AG20443 (cell line): Measurements from ENCODE around the gene SVEP1.
"Not testable (repeated sequence)": the region's sequence is repeated elsewhere in the genome, so short reads cannot be mapped to it uniquely, and the experiment has no call there.

ENCODE experiments used
- DNase-seq: peaks from one replicate; pipeline ENCODE4 v3.0.0; 2012; ENCODE audit warnings: low spot score, mixed read lengths

Gene SVEP1

DNA sequence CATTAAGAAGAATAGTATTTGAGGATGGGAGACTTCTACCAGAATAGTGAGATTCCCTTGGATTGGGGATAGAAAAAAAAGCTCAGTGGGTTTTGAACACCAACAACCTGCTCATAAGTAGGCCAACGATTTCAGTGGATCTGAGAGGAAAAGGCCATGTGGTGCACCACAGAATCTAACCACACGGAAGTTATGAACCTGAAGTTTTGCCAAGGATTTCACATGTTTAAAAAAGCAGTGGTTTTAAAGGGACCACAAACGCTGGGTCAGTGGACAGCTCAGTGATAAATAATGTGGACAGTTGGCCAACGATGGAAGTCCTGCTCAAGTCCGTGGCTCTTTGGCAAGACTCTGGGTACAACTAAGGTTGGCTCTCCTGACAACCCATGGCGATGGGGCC lies 134.6 kb downstream of the SVEP1 start:
- peak; percentile 67 for DNase-seq

DNA sequence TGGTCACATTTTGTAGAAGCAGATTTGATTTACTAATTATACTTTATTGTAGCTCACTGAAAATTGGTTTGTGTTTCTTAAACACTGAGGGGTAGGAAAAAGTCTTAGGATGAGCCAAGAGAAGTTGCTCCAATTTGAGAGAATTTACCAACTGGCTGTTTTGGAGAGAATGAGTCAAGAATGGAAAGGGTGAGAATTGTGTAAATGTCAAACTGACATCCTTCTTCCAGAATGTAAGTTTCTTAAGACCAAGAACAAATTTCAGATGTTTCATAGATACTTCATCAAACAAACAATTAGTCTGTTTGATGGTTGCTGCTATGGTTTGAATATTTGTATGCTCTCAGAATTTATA lies 135.7 kb downstream of the SVEP1 start:
- peak; percentile 34 for DNase-seq

GRCh38 chr9:110443146-110443865 lies 136.2 kb downstream of the SVEP1 start:
- peak; percentile 51 for DNase-seq

GRCh38 chr9:110440796-110441195 lies 138.7 kb downstream of the SVEP1 start:
- DNase-seq: peak; percentile 21

GRCh38 chr9:110440172-110440571 lies 139.4 kb downstream of the SVEP1 start:
- DNase-seq: peak; percentile 81

DNA sequence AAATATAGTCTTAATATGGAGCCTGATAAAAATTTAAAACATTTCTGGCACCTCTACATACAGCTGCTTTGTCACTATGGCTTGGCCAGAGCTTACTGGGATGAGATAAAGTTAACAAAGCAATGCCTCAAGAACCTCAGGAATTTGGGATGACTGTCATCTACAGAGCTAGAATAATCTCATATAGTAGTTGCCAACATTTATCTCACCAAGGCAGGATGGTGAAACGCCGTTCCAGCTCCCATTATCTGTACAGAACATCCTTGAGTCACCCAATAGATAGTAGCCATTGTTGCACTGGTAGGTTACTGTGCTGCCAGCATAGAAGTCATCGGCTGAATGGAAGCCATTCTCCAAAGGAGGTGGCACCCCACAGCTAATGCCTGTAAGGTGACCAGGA lies 147.3 kb downstream of the SVEP1 start:
- DNase-seq: peak; percentile 72

DNA sequence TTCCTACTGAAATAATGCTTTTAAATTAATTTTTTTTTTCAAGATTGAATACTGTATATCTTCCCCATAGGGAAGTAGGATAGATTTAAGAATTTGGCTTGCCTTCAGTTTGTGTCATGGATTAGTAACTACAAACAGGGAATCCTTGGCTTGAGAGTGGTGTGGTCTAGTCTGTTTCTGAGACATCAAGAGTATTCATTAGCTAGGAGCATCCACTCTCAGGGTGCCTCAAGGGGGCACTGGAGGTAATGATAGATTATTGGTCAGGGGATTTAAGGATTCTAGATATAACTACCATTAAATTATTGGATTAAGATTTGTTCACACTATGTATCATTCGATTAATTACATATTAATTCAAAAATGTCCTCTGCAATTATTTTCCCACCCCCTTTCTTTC lies 150.1 kb downstream of the SVEP1 start:
- DNase-seq: no peak

DNA sequence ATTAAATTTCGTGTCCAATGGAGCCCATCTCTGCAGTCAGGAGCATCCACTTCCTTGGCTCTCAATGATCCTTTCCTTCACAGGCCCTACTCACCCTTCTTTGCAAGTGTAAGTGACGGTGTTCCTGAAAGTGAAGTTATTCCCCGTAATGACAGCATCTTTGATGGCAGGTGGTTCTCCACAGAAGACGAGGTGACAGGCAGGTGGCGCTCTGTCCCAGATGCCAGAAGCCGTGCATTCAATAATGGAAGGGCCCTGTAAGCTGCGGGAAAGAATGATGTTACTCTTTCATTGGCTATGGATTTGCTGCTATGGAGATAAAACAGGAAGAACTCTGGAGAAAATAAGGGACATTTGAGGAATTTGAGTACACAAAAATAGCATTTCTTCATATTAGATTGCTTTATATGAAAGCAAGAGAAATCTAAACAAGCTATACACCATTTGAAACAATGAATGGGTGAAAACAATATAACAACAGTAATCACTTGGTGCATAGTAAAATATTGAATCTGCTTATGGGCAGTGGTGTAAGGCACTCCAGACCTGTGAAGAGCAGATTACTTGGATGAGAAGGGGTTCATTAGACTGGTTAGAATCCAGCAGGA lies 151.9 kb downstream of the SVEP1 start:
- DNase-seq: no peak

DNA sequence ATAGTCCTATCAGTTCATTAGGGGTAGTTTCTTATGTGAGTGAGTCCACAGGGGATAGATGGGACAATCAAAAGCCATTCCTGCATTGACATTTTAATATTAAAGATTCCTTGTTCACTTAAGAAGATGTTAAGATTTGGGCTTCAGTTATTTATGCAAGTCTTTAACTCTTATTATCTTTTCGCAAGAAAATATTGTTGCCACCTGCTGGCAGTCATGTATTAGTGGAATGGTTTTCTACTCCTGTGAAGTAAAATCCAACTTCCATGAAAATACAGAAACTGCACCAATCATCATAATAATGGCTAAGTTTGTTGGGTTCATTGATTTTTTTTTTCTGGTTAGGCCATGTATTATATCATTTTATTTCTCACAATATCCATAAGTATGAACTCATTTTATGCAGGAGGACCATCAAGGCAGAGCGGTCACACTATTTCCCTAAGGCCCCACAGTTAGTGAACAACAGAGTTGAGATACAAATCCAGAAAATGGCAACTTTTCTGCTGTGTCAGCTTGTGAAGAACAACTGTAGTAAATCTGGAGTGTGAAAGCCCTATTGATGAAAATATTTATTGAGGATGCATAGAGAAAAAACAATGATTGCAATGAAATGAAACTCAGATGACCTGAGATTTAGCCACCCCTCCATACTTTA lies 153.4 kb downstream of the SVEP1 start:
- no peak for DNase-seq

GRCh38 chr9:110414471-110414870 lies 165.1 kb downstream of the SVEP1 start:
- no peak for DNase-seq

DNA sequence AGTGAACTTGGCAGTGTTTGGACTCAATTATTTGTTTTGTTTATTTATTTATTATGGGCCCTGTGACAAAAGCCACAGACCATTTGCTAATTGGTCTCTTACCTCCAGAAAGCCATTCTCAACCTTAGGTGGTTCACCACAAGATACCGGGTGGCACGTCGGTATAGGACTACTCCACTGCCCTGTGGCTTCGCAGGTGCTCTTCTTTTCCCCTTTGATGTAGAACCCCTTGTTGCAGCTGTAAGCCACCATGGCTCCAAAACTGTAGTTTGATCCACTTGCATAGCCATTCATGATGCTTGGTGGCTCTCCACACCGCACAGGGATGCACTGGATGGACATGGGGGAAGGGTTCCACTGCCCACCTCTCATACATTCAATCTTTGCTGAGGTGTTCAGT lies 168.6 kb downstream of the SVEP1 start:
- DNase-seq: no peak

- no peak for DNase-seq
These were observed 170.9 kb downstream of the SVEP1 start for GRCh38 chr9:110408598-110408997.

DNA sequence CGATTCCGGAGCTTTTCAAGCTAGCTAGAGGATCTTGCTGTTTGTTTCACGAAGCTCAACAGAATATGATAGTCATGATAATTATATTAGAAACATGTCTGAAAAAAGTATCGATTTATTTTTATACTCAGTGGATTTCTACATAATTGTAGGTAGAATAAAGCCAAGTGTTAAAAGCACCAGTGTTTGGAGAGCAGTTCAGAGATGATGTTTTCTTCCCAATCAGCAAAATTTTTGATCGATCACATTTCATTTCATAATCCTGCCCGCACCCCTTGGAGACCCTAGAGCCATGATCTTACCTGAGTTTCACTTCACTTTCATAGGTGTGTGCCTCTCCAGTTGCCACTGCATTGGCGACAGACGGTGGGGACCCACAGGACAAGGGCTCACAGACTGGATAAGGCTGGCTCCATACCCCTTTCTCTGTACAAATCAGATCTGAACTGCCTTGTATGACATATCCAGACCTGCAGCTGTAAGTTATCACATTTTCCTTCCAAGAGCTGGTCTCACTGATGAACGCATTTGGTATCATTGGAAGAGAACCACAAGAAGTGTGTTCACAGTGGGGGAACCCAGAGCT lies 173.6 kb downstream of the SVEP1 start:
- no peak for DNase-seq

DNA sequence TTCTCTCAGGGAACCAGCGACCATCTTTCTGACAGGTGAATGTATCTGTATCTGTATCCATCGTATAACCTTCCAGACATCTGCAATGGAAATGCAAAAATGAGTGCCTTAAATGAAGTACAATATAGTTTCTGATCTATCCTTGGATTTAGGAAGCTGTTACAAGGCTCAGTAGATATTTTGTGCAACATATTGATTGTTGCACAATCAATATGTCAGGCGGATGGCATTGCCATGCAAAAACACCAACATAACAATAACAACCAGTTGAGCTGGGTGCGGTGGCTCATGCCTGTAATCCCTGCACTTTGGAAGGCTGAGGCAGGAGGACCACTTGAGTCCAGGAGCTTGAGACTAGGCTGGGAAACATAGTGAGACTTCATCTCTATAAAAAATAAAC lies 175.1 kb downstream of the SVEP1 start:
- DNase-seq: no peak

DNA sequence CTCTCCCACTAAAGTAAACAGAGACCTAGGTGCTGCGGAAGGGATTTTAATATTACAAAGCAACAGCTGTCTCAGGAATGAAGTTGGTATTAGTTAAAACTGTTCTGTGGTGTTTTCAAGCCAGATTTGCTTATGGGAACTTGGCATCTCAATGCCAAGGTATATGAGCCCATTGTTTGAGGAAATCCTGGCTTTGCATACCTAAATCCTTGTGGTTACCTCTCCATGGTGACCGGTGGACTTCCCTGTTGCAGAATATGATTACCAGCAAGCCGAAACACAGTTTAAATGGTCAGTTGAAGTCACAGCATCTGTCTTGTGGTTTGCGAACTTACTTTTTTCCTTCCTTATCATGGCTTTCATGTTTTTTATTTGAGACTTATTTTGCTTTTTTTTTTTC lies 179.6 kb downstream of the SVEP1 start:
- DNase-seq: no peak

DNA sequence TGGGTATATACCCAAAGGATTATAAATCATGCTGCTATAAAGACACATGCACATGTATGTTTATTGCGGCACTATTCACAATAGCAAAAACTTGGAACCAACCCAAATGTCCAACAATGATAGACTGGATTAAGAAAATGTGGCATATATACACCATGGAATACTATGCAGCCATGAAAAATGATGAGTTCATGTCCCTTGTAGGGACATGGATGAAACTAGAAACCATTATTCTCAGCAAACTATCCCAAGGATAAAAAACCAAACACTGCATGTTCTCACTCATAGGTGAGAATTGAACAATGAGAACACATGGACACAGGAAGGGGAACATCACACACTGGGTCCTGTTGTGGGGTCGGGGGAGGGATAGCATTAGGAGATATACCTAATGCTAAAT lies 180.5 kb downstream of the SVEP1 start:
- DNase-seq: not testable (repeated sequence)

GRCh38 chr9:110391826-110392485 lies 187.6 kb downstream of the SVEP1 start:
- DNase-seq: no peak

GRCh38 chr9:110389148-110389750 lies 190.3 kb downstream of the SVEP1 start:
- DNase-seq: no peak

- DNase-seq: no peak
These were observed 196.1 kb downstream of the SVEP1 start for GRCh38 chr9:110383491-110383890.

GRCh38 chr9:110382731-110383130 lies 196.8 kb downstream of the SVEP1 start:
- DNase-seq: no peak

DNA sequence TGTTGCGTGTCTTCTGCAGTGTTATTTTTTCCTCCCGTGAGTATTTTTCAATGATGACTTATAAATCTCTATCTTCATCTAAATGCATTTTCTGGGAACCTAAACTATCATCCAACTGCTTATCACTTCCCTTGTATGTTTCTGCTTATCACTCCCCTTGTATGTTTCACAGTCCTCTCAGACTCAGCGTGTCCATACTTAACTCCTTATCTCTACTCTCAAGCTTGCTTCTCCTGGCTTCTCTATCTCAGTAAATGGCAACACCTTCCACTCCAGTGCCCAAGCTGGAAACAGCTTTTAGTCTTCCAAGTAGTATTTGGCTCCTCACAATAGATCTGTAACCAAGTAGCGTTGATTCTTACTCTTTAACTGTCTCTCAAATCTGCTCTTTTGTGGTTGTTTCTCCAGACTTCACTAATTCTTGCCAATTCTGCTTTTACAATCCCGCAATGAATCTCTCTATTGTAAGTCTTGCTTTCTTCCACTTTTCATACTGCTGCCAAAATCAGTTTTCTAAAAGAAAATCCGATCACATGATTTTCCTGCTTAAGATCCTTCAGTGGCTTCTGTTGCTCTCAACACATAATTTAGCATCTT lies 208.0 kb downstream of the SVEP1 start:
- no peak for DNase-seq

GRCh38 chr9:110370315-110370714 lies 209.2 kb downstream of the SVEP1 start:
- DNase-seq: peak; percentile 13
